Thyroid gland (tissue), 4 donors: Measurements from ENCODE around the gene PGM3. TPM values are rescaled to one million over a fixed set of nuclear protein-coding genes. Genes with fewer than 3 reads are reported as not detected.

ENCODE experiments used
- DNase-seq, 2 donors: peaks; one replicate each; pipeline ENCODE4 v3.0.0-alpha.2; 2019
- H3K27ac ChIP-seq, 3 donors: fragments of 200-600 bp; sonication (generic); 1 replicate in 2 of 3; 2 replicates in 1 of 3; pipeline ENCODE4 v1.5.1; 2016 to 2019; ENCODE audit warnings: mild to moderate bottlenecking in 1 of 3, moderate library complexity in 1 of 3
- H3K27me3 ChIP-seq: fragments of 200-600 bp; sonication (generic); one replicate; pipeline ENCODE4 v1.5.1; 2019
- H3K36me3 ChIP-seq, 2 donors: fragments of 200-600 bp; sonication (generic); one replicate each; pipeline ENCODE4 v1.5.1; 2016 to 2019
- H3K4me1 ChIP-seq, 2 donors: fragments of 200-600 bp; sonication (generic); one replicate each; pipeline ENCODE4 v1.5.1; 2017 to 2019
- H3K4me3 ChIP-seq, 3 donors: fragments of 200-600 bp; sonication (generic); replicated peaks in 1 of 3; 1 replicate in 2 of 3; 2 replicates in 1 of 3; pipeline ENCODE4 v1.5.1; 2016; ENCODE audit warnings: mild to moderate bottlenecking in 1 of 3
- H3K9me3 ChIP-seq: fragments of 200-600 bp; sonication (generic); one replicate; pipeline ENCODE4 v1.5.1; 2017
- CTCF ChIP-seq, 6 experiments: fragments of 200-600 bp in 3 of 6; fragments of 450-650 bp in 3 of 6; sonication (generic) in 3 of 6; IDR thresholded peaks; one replicate each; pipeline ENCODE4 v1.5.1; 2016 to 2019; ENCODE audit warnings: antibody characterized with exemption in 6 of 6, mild to moderate bottlenecking in 2 of 6, inconsistent platforms in 1 of 6, moderate library complexity in 1 of 6
- POLR2A ChIP-seq, 2 donors: fragments of 450-650 bp; IDR thresholded peaks; one replicate each; pipeline ENCODE4 v1.6.1; 2017; ENCODE audit warnings: antibody characterized with exemption in 2 of 2, mild to moderate bottlenecking in 2 of 2, moderate library complexity in 1 of 2
- WGBS, 2 donors: methylation state at CpG; one replicate each; pipeline ENCODE4 v1.1.5; 2017; 5-methylcytosine and 5-hydroxymethylcytosine counted together
- intact Hi-C: fragments of 100-400 bp; cut with DNase I; formaldehyde crosslinking; loops from one replicate; pipeline ENCODE4 v1.15.1; 2023
- total RNA-seq, 4 donors: library from RNA; depleted of rRNA; stranded (reverse); fragments of >200 nt; gene quantifications; one replicate each; pipeline ENCODE4 v1.2.3, GENCODE V29; 2016

PGM3 gene
- total RNA-seq, 4 donors from 2014 or later = 25.8 to 61.1 (median 32.1) TPM

- TF ChIP-seq CTCF (IDR thresholded peaks at IDR 0.05) (no peak), POLR2A (IDR thresholded peaks at IDR 0.05) (no peak)
- Histone ChIP-seq H3K4me1 (no peaks in the 10 kb centered on the region), H3K27ac (no peak overlapping the region), H3K9me3 (no peaks in the 10 kb centered on the region), H3K36me3 (peaks cover 24 to 40% of the 10 kb centered on the region in 2 donors), H3K27me3 (no peaks in the 10 kb centered on the region), H3K4me3 (no peak overlapping the region)
- intact Hi-C loops = no loop called here
- WGBS, 2 donors = 94 to 96% methylated on average over 5 of the region's 5 CpGs
- DNase-seq = no peak
Observed at GRCh38 chr6:83126807-83127206, 66.3 kb downstream of the PGM3 start.

GRCh38 chr6:83126223-83126622 lies 66.8 kb downstream of the PGM3 start:
- intact Hi-C loops = no loop called here
- TF ChIP-seq CTCF (IDR thresholded peaks at IDR 0.05) = no peak
- peaks cover 24 to 40% of the 10 kb centered on the region in 2 donors for H3K36me3 ChIP-seq
- no peaks in the 10 kb centered on the region for H3K9me3 ChIP-seq
- H3K27ac ChIP-seq = no peak overlapping the region
- no peaks in the 10 kb centered on the region for H3K27me3 ChIP-seq
- H3K4me1 ChIP-seq = no peaks in the 10 kb centered on the region
- 94 to 96% methylated on average over 2 of the region's 2 CpGs for WGBS, 2 donors
- no peak for DNase-seq
- no peak overlapping the region for H3K4me3 ChIP-seq

- no peaks in the 10 kb centered on the region for H3K27me3 ChIP-seq
- H3K4me1 ChIP-seq = no peaks in the 10 kb centered on the region
- intact Hi-C loops = no loop called here
- no peak for DNase-seq
- H3K9me3 ChIP-seq = no peaks in the 10 kb centered on the region
- no peak overlapping the region for H3K4me3 ChIP-seq
- TF ChIP-seq CTCF (IDR thresholded peaks at IDR 0.05) = no peak
- TF ChIP-seq POLR2A (IDR thresholded peaks at IDR 0.05) = no peak
- peaks cover 21 to 39% of the 10 kb centered on the region in 2 donors for H3K36me3 ChIP-seq
- no peak overlapping the region for H3K27ac ChIP-seq
Observed at GRCh38 chr6:83125425-83125824, 67.6 kb downstream of the PGM3 start.

GRCh38 chr6:83124553-83124952 lies 68.5 kb downstream of the PGM3 start:
- Histone ChIP-seq H3K9me3 (no peaks in the 10 kb centered on the region), H3K36me3 (peaks cover 21 to 33% of the 10 kb centered on the region in 2 donors)
- 97 to 99% methylated on average over 3 of the region's 3 CpGs for WGBS, 2 donors

GRCh38 chr6:83119742-83120300 lies 73.2 kb downstream of the PGM3 start:
- H3K36me3 ChIP-seq = peaks cover 0 to 7% of the 10 kb centered on the region in 2 donors
- TF ChIP-seq CTCF (IDR thresholded peaks at IDR 0.05) (no peak), POLR2A (IDR thresholded peaks at IDR 0.05) (no peak)
- no peaks in the 10 kb centered on the region for H3K27me3 ChIP-seq
- H3K27ac ChIP-seq = no peak overlapping the region
- H3K4me1 ChIP-seq = no peaks in the 10 kb centered on the region
- intact Hi-C loops = no loop called here
- no peak for DNase-seq
- H3K9me3 ChIP-seq = no peaks in the 10 kb centered on the region
- 94 to 96% methylated on average over 2 of the region's 2 CpGs for WGBS, 2 donors
- no peak overlapping the region for H3K4me3 ChIP-seq

More at GRCh38 chr6:83124553-83124952, 68.5 kb downstream of the PGM3 start:
- H3K27me3 ChIP-seq = no peaks in the 10 kb centered on the region
- H3K27ac ChIP-seq = no peak overlapping the region
- DNase-seq = no peak
- intact Hi-C loops = no loop called here
- no peak overlapping the region for H3K4me3 ChIP-seq
- TF ChIP-seq CTCF (IDR thresholded peaks at IDR 0.05) (no peak), POLR2A (IDR thresholded peaks at IDR 0.05) (no peak)
- H3K4me1 ChIP-seq = no peaks in the 10 kb centered on the region
